HepG2 (cell line): ENCODE measurements around the gene PSD4. TPM values are rescaled to one million over a fixed set of nuclear protein-coding genes. Genes with fewer than 3 reads are reported as not detected.

Experiments used
- ADNP ChIP-seq: sonication (generic); formaldehyde crosslinking; IDR thresholded peaks from 2 replicates; pipeline ENCODE4 v1.4.0; 2020; ENCODE audit warnings: missing genetic modification reagents
- DNMT1 ChIP-seq: sonication (generic); formaldehyde crosslinking; IDR thresholded peaks from 2 replicates; pipeline ENCODE4 v1.5.1; 2020; ENCODE audit warnings: mild to moderate bottlenecking, missing genetic modification reagents
- RERE ChIP-seq: IDR thresholded peaks from 2 replicates; pipeline ENCODE4 v1.6.1; 2016; ENCODE audit warnings: low read depth, missing genetic modification reagents, missing compliant biosample characterization
- SNAPC4 ChIP-seq: sonication (generic); formaldehyde crosslinking; IDR thresholded peaks from 2 replicates; pipeline ENCODE4 v1.4.0; 2020; ENCODE audit warnings: mild to moderate bottlenecking, missing genetic modification reagents
- TFAP4 ChIP-seq: sonication (generic); IDR thresholded peaks from 2 replicates; pipeline ENCODE4 v1.6.1; 2016; ENCODE audit warnings: low read depth, borderline replicate concordance
- ZBTB39 ChIP-seq: sonication (generic); formaldehyde crosslinking; IDR thresholded peaks from 2 replicates; pipeline ENCODE4 v1.5.0; 2020; ENCODE audit warnings: missing genetic modification reagents
- ZFP90 ChIP-seq: sonication (generic); formaldehyde crosslinking; IDR thresholded peaks from 2 replicates; pipeline ENCODE4 v1.8.0; 2022; ENCODE audit warnings: missing genetic modification reagents, mild to moderate bottlenecking, inconsistent platforms, borderline replicate concordance
- ZNF264 ChIP-seq: sonication (generic); formaldehyde crosslinking; IDR thresholded peaks from 2 replicates; pipeline ENCODE4 v1.4.0; 2020; ENCODE audit warnings: missing genetic modification reagents
- ZNF292 ChIP-seq: sonication (generic); formaldehyde crosslinking; IDR thresholded peaks from 2 replicates; pipeline ENCODE4 v1.8.1; 2022; ENCODE audit warnings: mild to moderate bottlenecking, low read depth, missing genetic modification reagents, borderline replicate concordance
- ZNF460 ChIP-seq: sonication (generic); formaldehyde crosslinking; IDR thresholded peaks from 2 replicates; pipeline ENCODE4 v1.5.1; 2020; ENCODE audit warnings: missing genetic modification reagents, mild to moderate bottlenecking, borderline replicate concordance
- ZNF670 ChIP-seq: sonication (generic); formaldehyde crosslinking; IDR thresholded peaks from 2 replicates; pipeline ENCODE4 v1.8.0; 2022; ENCODE audit warnings: mild to moderate bottlenecking, missing genetic modification reagents, borderline replicate concordance
- ZSCAN29 ChIP-seq: sonication (generic); formaldehyde crosslinking; conservative IDR thresholded peaks from 2 replicates; pipeline ENCODE4 v1.4.0; 2020; ENCODE audit warnings: mild to moderate bottlenecking, missing genetic modification reagents
- polyA plus RNA-seq, 8 experiments: library from polyadenylated mRNA; depleted of rRNA in 3 of 8; stranded (reverse) in 7 of 8; unstranded in 1 of 8; fragments of >200 nt; fragmentation: Illumina TruSeq in 4 of 8; extraction: Trizol in 4 of 8; gene quantifications; 2 replicates each; pipeline versions ENCODE4 v1.2.1 to v1.2.3, GENCODE V29; 2011 to 2016; ENCODE audit warnings: low read depth in 4 of 8, missing spikeins in 1 of 8, mixed read lengths in 1 of 8; ENCODE audit not compliant: insufficient read depth in 1 of 8
- total RNA-seq, 5 experiments: library from RNA; depleted of rRNA; stranded (reverse); fragments of >200 nt; fragmentation: Illumina TruSeq; extraction: Trizol; gene quantifications; 2 replicates each; pipeline ENCODE4 v1.2.3, GENCODE V29; 2016; ENCODE audit warnings: low read depth in 1 of 5

PSD4 gene
- total and polyA plus RNA-seq, 2 of the 13 experiments (the other 11 are each of a cell fraction or from before 2014, with no cell fraction given) = 5.8 to 9.4 TPM

GRCh38 chr2:113198048-113198789 is 24.4 kb downstream of the PSD4 start (continued):
- TF ChIP-seq SNAPC4 = 0 out of 2 replicates have a peak, but pooled peaks have one; percentile 37
- 0 out of 2 replicates have a peak, but pooled peaks have one; percentile 34 for TF ChIP-seq ZNF264 (CRISPR knock-in tag)
- TF ChIP-seq ZSCAN29 (CRISPR knock-in tag) = 0 out of 2 replicates have a peak, but pooled peaks have one; percentile 14
- 0 out of 2 replicates have a peak, but pooled peaks have one; percentile 32 for TF ChIP-seq ZNF670 (CRISPR knock-in tag)
- peak; percentile 87 for TF ChIP-seq ZNF460 (CRISPR knock-in tag)
- TF ChIP-seq ZBTB39 (CRISPR knock-in tag) = no peak
- no peak for TF ChIP-seq RERE (CRISPR knock-in tag)
- TF ChIP-seq ZNF292 (CRISPR knock-in tag) = no peak
- TF ChIP-seq TFAP4 = peak; percentile 81
- TF ChIP-seq ZFP90 (CRISPR knock-in tag) = 0 out of 2 replicates have a peak, but pooled peaks have one; percentile 15
- TF ChIP-seq ADNP = 0 out of 2 replicates have a peak, but pooled peaks have one; percentile 29
- 0 out of 2 replicates have a peak, but pooled peaks have one; percentile 15 for TF ChIP-seq DNMT1
